HT-29 (cell line): ENCODE data around the gene TMPRSS7. TPM values are rescaled to one million over a fixed set of nuclear protein-coding genes. Genes with fewer than 3 reads are reported as not detected.

Experiments used
- DNase-seq: peaks from one replicate; pipeline ENCODE4 v3.0.0-alpha.2; 2015; ENCODE audit warnings: low spot score
- total RNA-seq: library from RNA; depleted of rRNA; stranded (reverse); fragments of >200 nt; shearing (Covaris generic); gene quantifications from 2 replicates; pipeline ENCODE4 v1.2.3, GENCODE V29; 2014

Gene TMPRSS7
- total RNA-seq, 1 experiment from 2014 or later = not detected

DNA sequence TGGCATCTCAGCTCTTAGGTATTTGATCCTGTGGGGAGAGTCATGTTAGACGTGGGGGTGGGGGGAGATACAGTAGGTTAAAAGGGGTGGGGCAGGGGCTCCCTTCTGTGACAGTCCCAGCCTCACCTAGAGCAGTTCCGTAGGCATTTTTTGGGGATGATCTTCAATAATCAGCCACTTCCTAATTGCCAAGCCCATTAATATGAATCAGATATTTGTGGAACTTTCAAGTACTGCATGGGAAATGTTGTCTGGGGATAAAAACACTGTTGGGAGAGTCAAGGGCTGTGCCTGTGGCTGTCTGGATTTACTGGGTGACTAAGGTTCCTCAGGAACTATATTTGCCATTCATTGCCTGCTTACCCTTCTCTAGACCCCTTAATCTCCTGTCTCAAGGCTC, 61.2 kb downstream of the TMPRSS7 start:
- no peak for DNase-seq

DNA sequence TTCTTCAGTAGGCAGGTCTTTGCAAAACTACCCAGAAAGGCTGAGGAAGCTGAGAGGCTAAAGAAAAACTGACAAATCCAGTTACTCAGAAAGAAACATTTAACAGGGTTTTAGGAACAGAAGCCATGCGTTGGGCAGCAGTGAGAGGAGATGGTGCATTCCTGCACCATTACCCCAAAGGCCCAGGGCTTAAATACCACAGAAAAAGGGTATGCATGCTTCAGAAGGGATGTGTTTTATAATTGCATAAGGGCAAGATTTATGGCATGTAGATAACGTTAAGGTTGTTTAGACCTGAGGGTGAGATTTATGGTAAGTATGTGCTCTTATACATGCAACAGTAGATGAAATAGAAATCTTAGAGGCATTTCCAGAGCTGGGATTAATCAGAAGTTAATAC, 61.6 kb downstream of the TMPRSS7 start:
- no peak for DNase-seq

DNA sequence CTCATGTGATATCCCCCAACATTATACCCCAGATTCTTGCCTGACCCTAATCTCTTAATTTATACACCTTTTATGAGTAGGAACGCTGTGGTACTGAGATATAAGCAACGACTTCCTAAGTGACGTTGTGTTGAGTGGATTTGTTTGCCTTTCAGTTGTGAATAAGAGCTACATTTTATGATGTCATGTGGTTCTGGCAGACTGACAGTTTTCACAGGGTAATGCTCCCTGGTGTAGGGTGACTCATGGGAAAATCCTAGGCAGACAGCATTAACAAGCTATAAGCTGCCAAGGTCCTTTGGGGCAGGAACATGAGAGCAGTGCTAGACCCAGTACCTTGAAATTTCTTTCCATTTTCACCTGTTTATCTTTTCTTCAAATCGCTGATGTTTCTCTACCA, 62.8 kb downstream of the TMPRSS7 start:
- peak; percentile 97 for DNase-seq

DNA sequence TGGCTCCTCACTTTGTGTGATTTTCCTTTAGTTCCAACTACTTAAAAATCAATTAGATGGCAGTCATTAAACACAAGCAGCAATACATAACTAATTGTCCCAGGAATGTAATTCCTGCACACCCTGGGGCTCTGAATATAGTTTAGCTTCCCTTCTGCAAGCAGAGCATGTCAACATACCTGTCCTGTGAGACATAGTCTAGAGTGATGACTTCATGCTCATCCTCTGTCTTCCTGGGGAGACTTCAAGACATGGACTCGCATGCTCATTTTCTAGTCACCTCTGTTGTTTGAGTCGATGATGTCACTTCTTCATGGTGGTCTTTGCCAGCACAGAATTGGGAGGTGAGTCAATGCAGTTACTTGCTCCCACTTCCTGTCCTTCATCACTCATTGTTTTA, 67.4 kb downstream of the TMPRSS7 start:
- no peak for DNase-seq

DNA sequence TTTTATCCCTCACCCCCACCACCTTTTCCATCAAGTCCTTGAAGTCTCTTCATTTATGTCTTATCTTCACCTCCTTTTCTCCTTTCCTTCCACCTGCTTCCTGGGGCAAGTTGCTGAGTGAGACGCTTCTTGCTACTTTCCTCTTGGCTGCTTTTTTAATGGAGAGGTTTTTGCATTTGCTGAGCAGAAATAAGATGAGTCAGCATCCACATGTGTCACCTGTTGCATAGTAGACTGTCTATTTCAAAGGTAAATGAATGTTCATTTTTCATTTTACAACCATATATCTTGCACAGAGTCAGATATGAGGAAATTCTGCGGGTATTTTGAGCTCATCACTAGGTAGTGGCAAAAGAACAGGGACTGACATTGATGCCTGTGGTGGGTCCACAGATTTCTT, 70.2 kb downstream of the TMPRSS7 start:
- DNase-seq = no peak

DNA sequence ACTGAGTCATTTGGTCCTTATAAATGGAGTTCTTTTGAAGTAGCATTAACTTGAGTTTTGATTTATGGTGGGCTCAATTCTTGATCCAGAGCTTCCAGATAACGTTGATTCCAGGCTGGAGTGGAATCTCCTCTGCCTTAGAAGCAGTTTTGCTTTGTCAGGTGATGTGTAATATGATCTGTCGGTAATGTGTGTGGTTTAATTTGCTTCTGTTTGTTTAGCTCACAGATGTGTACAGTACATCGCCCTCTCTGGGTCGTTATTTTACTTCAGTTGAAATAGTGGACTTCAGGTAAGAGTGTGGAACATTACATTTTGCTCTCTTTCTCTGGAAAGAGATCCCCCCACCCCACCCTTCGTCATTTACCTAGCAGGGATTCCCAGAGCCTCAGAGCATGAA, 74.8 kb downstream of the TMPRSS7 start:
- DNase-seq = no peak

DNA sequence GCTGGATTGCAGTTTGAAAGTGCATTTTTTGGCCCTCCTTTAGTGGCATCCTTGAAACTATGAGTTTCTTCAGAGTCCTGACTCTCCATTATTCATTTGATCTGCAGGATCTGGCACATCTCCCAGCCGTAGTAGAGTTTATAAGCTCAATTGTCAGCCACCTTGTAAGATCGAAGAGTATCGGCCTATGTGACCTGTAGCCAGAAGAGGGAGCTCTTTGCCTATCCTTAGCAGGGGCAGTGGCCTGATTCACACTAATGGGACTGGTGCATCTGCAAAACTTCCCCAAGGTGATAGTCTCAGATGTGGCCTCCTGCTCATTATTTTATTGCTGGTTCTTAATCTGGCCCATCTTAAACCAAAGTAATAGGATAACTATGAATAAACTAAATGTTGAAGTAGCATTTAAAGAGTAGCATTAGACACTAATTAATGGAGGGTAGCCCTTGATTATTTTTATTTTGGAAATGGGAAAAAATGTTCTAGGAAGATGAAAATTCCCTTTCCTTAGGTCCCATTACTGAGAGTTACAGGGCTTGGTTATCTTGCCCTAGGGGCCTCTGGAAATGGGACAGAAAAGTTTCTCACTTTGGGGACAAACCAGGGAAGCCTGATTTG, 77.4 kb downstream of the TMPRSS7 start:
- peak; percentile 91 for DNase-seq

DNA sequence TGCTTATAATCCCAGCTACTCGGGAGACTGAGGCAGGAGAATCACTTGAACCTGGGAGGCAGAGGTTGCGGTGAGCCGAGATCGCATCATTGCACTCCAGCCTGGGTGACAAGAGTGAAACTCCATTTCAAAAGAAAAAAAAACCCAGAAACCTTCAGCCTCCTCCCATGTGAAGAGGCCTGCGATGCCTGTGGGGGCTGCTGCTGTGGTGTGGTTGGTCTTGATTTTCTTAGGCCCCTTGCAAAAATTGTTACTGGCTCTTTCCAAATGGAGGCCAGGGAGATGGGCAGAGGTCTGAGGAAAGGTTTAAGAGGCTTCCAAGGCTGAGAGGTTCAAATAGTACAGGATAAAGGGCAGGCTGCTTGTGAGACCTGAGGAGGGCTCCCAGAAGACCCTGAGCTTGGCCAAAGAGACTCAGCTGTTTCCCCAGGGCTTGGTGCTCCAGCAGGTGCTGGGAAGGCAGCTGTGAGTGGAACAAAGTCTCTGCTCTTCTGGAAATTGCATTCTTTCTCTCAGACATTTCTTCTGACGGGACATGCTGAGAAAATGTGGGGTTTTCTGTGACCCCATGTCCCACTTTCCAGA, 80.1 kb downstream of the TMPRSS7 start:
- no peak for DNase-seq

DNA sequence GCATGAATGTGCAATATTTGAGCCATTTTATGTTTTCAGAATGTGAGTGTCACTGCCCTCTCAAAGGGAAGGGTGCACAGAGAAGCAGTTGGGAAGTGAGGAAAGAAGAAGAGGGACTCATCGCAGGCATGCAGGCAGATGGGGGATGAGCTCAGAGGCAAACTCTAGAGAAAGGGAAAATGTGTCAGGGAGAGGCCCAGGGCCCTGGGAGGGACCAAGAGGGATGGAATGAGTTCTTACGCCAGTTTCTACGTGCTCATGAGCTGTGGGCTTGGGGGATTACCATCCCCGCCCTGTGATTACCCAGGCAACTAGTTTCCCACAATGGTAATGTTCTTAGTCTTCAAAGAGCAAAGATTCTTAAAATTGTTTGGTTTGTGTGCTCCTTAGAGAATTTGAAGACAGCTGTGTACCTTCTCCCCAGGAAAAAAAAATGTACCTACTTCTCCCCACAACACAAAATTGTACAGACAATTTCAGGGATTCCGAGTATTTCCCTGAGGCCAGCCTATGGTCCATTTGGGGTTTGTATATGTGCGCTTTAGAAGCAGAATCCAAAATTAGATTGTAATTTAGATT, 80.7 kb downstream of the TMPRSS7 start:
- no peak for DNase-seq

DNA sequence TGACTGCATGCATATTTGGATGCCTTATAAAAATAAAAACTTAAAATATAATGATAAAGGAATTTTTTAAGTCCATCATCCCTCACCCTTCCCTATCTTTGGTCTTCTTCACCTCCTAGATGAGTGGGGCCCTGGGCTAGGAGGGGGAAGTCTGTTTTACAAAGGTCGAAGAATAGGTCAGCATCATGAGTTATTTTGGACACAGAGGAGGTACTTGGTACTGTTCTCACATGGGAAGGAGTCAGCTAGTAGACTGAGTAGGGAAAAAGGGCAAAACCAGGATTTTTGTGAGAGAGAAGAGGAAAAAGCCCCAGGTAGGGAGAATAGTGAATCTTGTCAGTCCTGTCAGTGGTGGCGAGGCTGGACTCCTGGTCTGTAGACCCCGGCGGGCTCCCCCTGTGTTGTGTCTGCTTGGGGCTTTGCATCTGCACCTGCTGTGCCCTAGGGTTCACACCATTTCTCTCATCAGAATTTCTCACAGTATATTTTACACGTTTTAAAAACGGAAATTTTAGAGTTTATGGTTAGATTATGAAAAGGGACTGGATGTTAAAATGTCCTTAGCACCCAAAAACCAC, 81.4 kb downstream of the TMPRSS7 start:
- DNase-seq = no peak

DNA sequence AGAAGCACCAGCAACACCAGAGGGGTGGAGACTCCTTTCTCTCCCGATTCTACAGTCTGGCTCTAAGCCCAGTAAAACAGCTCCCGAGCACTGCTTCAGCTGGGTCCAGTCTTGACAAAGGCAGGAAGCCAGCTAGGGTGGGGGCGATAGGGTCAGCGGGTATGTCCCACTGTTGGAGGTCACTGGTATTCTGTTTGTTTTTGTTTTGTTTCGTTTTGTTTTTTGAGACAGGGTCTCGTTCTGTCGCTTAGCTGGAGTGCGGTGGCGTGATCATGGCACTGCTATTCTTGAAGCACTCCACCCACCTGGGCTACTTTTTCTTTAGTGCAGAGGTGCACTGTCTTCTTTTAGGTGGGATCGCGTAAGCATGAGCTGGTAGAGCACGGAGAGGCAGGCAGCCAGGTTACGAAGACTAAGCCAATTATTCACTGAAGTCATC, 82.2 kb downstream of the TMPRSS7 start:
- DNase-seq = no peak

DNA sequence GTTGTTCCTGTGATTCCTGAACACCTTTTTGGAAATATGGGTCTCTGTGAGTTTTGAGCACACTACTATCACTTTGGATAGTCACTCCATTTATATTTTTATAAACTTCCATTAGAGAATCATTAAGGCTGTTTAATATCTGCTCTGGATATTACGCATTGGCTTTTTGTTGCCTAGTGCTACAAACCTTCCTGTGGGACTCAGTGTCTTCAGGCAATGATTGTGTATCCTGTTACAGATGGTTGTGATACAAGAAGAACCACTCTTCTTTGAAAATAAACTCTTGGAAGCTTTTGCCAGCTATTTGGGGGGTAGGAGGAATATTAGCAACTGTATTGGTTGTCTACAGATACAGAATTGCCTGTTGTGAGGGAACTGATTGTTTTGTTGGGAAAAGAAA, 82.9 kb downstream of the TMPRSS7 start:
- no peak for DNase-seq

DNA sequence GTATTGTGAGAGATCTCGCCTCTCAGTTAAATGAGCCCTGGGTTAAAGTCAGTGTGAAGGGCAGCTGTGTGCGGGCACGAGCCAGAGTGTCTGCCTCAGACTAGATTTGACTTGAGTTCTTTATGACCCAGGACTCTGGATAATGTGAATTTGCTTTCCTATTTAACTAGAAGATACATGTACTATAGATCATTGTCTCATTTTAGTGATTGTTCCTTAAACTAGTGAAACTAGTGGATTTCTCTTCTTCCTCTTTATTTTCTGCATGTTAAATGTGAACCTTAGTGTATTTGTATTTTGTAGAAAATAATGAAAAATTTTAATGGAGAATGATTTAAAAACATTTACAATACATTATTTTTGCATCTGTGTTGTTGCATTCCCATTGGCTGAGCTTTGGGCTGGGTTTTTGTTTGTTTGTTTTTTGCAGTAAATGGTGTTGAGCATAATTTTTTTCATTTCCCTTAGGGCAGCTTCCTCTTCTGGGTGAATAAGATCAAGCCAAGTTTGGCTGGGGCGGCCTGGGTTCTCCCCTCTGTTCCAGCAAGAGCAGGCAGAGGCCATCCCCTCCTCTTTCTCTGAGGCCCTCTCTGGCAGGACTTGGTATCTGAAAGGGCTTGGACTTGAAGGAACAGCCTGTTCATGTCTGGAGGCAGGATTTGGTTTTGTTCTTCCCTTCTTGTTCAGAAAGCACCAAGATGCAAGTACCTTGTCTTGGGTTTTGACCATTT, 83.5 kb downstream of the TMPRSS7 start:
- DNase-seq = no peak

DNA sequence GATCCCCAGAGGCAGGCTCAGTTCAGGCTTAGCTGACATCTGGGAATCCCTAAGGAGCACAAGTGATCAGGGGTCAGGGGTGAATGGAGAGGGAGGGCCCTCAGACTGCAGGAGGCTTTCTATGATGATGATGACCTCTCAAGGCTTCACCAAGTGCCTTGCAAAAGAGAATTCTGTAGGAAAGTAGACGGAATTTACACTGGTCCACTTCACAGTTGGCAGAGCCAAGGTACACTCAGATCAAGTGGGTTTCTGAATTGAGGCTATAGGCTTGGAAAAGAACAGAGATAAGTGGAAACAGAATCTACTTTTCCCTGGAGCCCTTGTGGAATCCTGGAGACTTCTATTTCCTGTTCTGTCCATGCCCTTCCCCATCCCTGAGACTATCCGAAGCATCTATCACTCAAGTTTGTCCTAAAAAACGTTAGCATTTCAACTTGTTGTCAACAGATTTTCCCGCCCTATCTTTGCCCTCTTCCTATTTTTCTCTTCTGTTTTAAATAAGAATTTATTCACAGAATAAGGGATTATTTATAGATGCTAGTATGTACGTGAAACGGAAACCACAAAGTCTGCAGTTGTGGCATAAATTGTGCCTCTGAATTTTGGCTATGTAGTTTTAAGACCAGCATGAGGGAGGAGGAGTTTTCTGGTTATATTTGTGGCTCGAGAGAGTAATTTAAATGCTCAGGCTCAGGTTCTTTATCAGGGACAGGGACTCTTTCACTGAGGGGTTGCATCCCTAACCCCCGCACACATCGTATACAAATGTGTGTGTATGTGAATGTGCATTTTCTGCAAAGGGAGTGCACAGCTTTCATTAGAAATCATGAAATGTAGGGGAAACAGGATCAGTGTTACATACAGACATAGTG, 85.7 kb downstream of the TMPRSS7 start:
- no peak for DNase-seq

DNA sequence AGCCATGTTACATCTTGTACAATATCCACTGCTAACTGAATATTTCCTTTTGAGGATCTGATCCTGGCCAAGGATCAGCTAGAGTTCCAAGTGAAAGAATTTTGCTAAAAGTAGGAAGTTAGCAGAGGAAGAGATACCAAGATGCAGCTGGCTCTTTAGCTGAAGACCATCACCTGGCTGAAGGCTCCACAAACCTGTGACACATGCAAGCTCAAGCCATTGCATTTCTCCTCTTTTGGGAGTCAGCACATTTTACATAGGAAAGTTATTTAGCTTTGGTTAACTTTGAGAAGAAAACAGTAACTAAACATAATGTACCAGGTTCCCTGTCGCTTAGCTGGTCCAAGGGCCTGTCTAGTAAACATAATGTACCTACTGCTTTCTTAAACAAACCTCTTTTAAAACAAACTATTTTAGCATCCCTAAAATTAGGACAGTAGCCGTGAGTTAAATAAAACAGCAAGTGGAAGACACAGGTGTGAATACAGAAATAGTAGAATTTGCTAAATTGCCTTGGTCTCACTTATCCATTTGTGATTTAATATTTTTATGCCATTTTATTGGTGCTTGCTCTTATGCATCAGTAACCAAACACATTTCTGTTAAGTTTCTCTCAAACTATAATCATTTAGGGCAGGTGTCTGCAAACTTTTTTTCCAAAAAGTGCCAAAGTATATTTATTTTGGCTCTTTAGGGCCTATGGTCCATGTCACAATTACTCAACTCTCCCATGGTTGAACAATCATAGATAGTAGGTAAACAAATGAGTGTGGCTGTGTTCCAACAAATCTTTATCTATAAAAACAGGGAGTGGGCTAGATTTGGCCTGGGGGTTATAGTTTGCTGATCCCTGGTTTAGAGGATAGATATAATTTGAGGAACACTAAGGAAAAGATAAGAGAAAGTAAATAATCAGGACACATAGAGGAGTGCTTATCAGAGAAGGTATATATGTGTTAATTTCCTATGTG, 87.3 kb downstream of the TMPRSS7 start:
- DNase-seq = no peak

DNA sequence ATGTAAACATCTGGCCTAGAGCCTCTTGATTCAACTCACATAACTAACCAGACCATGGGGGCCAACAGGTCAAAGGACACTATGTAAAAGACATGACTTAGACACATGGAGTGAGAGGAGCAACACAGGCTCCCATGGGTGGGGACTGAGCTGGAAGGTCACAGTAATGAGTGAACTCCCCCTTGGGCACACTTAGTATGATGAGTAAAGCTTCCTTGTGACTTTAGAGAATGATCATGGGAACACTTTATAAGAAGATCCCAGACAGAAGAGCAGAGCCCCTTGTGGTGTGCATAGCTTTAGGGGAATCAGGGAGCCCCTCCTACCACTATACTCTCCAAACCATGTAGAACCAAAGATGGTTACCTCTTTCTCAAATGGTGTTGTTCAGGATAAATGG, 88.3 kb downstream of the TMPRSS7 start:
- DNase-seq = no peak

DNA sequence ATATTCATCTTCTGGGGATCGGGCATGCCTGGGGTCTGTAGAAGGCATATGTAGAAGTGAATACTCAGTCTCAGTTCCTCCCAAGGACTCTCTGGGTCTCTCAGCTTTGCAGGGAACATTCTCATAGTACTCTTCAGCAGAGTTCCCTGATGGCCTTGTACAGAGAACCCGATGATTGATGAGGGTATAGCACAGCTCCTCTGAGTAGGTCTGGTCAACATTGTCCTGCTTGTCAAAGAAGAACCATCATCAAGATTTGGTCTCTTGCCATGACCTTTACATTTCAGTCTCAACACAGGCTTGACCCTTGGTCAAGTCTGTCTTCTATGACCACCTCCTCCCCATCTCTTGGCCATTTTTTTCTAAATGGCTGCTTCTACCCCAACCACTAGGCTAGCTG, 89.0 kb downstream of the TMPRSS7 start:
- DNase-seq = no peak

DNA sequence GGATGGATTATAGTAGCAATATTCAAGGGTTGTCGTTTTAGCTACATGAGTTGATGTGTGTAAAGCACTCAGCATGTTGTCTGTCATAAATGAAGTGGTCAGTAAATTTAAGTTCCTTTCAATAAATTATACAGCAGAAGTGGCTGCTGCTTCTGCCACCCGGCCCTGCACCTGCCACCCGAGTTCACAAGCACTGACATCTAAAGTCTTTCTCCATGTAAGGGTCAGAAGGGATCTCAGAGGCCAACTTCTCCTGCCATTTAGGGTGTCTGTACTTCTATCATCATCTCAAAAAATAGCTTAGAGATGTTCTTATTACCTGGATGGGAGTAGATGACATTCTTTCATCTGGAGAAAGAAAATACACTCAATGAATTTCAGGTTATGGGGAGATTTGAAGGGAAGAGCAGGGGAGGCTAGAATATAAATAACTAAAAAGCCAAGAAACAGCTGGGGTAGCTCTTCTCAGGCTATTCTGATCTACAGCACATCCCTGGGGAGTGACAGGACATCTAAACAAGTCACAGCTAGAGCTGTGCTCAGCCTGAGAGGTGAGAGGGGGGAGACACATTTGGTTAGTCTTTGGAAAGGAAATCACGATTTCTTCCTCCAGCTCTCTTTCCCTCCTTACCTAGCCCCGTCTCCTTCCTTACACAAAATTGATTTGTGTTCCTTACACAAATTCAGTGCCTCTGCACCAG, 90.5 kb downstream of the TMPRSS7 start:
- DNase-seq = no peak

DNA sequence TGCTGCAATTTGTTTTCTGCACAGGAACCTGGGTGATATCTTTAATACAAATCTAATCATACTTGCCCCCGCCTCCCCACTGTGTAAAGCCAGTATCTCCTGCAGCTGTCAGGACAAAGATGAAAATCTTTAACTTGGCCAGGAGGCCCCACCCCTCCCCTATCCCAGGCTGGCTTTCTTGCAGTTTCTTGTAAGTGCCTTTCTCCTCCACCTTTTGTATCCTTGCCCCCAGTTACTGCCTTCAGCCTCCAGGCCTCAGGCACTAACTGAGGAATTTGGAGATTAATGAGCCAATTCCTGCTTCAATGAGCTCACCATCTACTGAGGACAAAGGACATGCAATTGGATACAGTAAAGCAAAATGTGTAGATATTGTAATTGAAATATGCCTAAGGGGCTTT, 92.0 kb downstream of the TMPRSS7 start:
- no peak for DNase-seq
